T-helper 9 cell (primary cell): ENCODE data around the gene GASK1A.
"Not testable (repeated sequence)": the region's sequence is repeated elsewhere in the genome, so short reads cannot be mapped to it uniquely, and the experiment has no call there.

Experiments used
- DNase-seq: peaks from one replicate; pipeline ENCODE4 v3.0.0-alpha.2; 2020

GASK1A gene

GRCh38 chr3:43063114-43063513 lies 84.0 kb downstream of the GASK1A start:
- DNase-seq = no peak

GRCh38 chr3:43070670-43071069 lies 91.6 kb downstream of the GASK1A start:
- not testable (repeated sequence) for DNase-seq

- no peak for DNase-seq
These were observed 92.3 kb downstream of the GASK1A start for GRCh38 chr3:43071313-43071893.

- no peak for DNase-seq
These were observed 93.2 kb downstream of the GASK1A start for GRCh38 chr3:43072361-43072760.

GRCh38 chr3:43073116-43073835 lies 94.2 kb downstream of the GASK1A start:
- DNase-seq = no peak

GRCh38 chr3:43073836-43074220 lies 94.7 kb downstream of the GASK1A start:
- no peak for DNase-seq

- no peak for DNase-seq
These were observed 95.4 kb downstream of the GASK1A start for GRCh38 chr3:43074482-43074881.

GRCh38 chr3:43074901-43075689 lies 96.0 kb downstream of the GASK1A start:
- no peak for DNase-seq

GRCh38 chr3:43075904-43076661 lies 97.0 kb downstream of the GASK1A start:
- no peak for DNase-seq

- no peak for DNase-seq
These were observed 97.7 kb downstream of the GASK1A start for GRCh38 chr3:43076857-43077256.

- no peak for DNase-seq
These were observed 98.2 kb downstream of the GASK1A start for GRCh38 chr3:43077261-43077660.

- DNase-seq = no peak
These were observed 98.6 kb downstream of the GASK1A start for GRCh38 chr3:43077707-43078106.

GRCh38 chr3:43079536-43080332 lies 100.6 kb downstream of the GASK1A start:
- DNase-seq = no peak

GRCh38 chr3:43080726-43081568 lies 101.8 kb downstream of the GASK1A start:
- DNase-seq = no peak

GRCh38 chr3:43081796-43082195 lies 102.7 kb downstream of the GASK1A start:
- no peak for DNase-seq

GRCh38 chr3:43082457-43082856 lies 103.3 kb downstream of the GASK1A start:
- no peak for DNase-seq

GRCh38 chr3:43086460-43087165 lies 107.5 kb downstream of the GASK1A start:
- DNase-seq = no peak

GRCh38 chr3:43087249-43087776 lies 108.2 kb downstream of the GASK1A start:
- no peak for DNase-seq

GRCh38 chr3:43089081-43089480 lies 110.0 kb downstream of the GASK1A start:
- no peak for DNase-seq

GRCh38 chr3:43090238-43090637 lies 111.1 kb downstream of the GASK1A start:
- DNase-seq = no peak
